ENCODE results near the gene LCP1.
A peak's percentile ranks its signal among the peaks of the same experiment; 100 is the strongest.

Gene LCP1

GRCh38 chr13:46127358-46128023, 54.5 kb downstream of the LCP1 start:
- TF ChIP-seq GABPA (IDR thresholded peaks at IDR 0.05; ENCODE audit: low read depth): no peak
- no peak for TF ChIP-seq SPI1 (IDR thresholded peaks at IDR 0.05; ENCODE audit: borderline replicate concordance, low read depth)
- peak; percentile 40; the same call in 1 of the 2 replicates for TF ChIP-seq POLR2AphosphoS5 (IDR thresholded peaks at IDR 0.05; ENCODE audit: low read depth)
- no peak for TF ChIP-seq CTCF (IDR thresholded peaks at IDR 0.05; ENCODE audit: insufficient read depth, low read length)
- TF ChIP-seq REST (IDR thresholded peaks at IDR 0.05; ENCODE audit: insufficient replicate concordance, low read depth): no peak
- DNase-seq (ENCODE audit: low read depth in 1 of 2, low spot score in 1 of 2): no peak
- Histone ChIP-seq H3K27me3 (ENCODE audit: insufficient read depth, poor library complexity, severe bottlenecking) (no peaks in the 10 kb centered on the region), H3K4me3 (replicated peaks; ENCODE audit: insufficient read depth, low read length) (no peak overlapping the region), H3K27ac (replicated peaks) (no peak overlapping the region)

GRCh38 chr13:46126552-46127357, 55.2 kb downstream of the LCP1 start:
- TF ChIP-seq POLR2AphosphoS5 (IDR thresholded peaks at IDR 0.05; ENCODE audit: low read depth) (peak; percentile 24; the same call in 1 of the 2 replicates), CTCF (IDR thresholded peaks at IDR 0.05; ENCODE audit: insufficient read depth, low read length) (peak; percentile 88), REST (IDR thresholded peaks at IDR 0.05; ENCODE audit: insufficient replicate concordance, low read depth) (no peak), SPI1 (IDR thresholded peaks at IDR 0.05; ENCODE audit: borderline replicate concordance, low read depth) (peak; percentile 7; the same call in 1 of the 2 replicates)
- peak in 1 of 2 experiments; percentile 78 for DNase-seq (ENCODE audit: low read depth in 1 of 2, low spot score in 1 of 2)
- no peak overlapping the region for H3K27ac ChIP-seq (replicated peaks)
- H3K4me3 ChIP-seq (replicated peaks; ENCODE audit: insufficient read depth, low read length): no peak overlapping the region
- H3K27me3 ChIP-seq (ENCODE audit: insufficient read depth, poor library complexity, severe bottlenecking): no peaks in the 10 kb centered on the region

- DNase-seq (ENCODE audit: low read depth in 1 of 2, low spot score in 1 of 2): no peak
- Histone ChIP-seq H3K27me3 (ENCODE audit: insufficient read depth, poor library complexity, severe bottlenecking) (no peaks in the 10 kb centered on the region), H3K4me3 (replicated peaks; ENCODE audit: insufficient read depth, low read length) (no peak overlapping the region), H3K27ac (replicated peaks) (no peak overlapping the region; the same call in 1 of the 2 replicates)
- no peak for TF ChIP-seq REST (IDR thresholded peaks at IDR 0.05; ENCODE audit: insufficient replicate concordance, low read depth)
- TF ChIP-seq POLR2AphosphoS5 (IDR thresholded peaks at IDR 0.05; ENCODE audit: low read depth): no peak
- no peak for TF ChIP-seq CTCF (IDR thresholded peaks at IDR 0.05; ENCODE audit: insufficient read depth, low read length)
Measured at GRCh38 chr13:46126056-46126455, 55.9 kb downstream of the LCP1 start.

All from HL-60 (cell line).